MM.1S (cell line): ENCODE data around the gene POLL.
"Not testable (repeated sequence)": the region's sequence is repeated elsewhere in the genome, so short reads cannot be mapped to it uniquely, and the experiment has no call there.

Experiments used
- DNase-seq: peaks from one replicate; pipeline ENCODE4 v3.0.0-alpha.2; 2015
- H2AFZ ChIP-seq: fragments of 300-600 bp; sonication (generic); 2 replicates; pipeline ENCODE4 v1.6.0; 2016; ENCODE audit warnings: antibody characterized with exemption, low read length
- H3F3A ChIP-seq: fragments of 300-600 bp; sonication (generic); 2 replicates; pipeline ENCODE4 v1.6.1; 2016; ENCODE audit warnings: mild to moderate bottlenecking, antibody characterized with exemption, low read length, moderate library complexity, mixed read lengths; ENCODE audit not compliant: insufficient read depth
- H3K27ac ChIP-seq: fragments of 300-600 bp; sonication (generic); 2 replicates; pipeline ENCODE4 v1.5.1; 2016; ENCODE audit warnings: mild to moderate bottlenecking, low read length
- H3K27me3 ChIP-seq: fragments of 300-600 bp; sonication (generic); replicated peaks from 2 replicates; pipeline ENCODE4 v1.6.0; 2016; ENCODE audit warnings: low read length; ENCODE audit not compliant: insufficient read depth
- H3K36me3 ChIP-seq: fragments of 300-600 bp; sonication (generic); replicated peaks from 2 replicates; pipeline ENCODE4 v1.6.1; 2016; ENCODE audit warnings: mild to moderate bottlenecking, low read length, mixed read lengths; ENCODE audit not compliant: insufficient read depth
- H3K4me1 ChIP-seq: fragments of 300-600 bp; sonication (generic); 2 replicates; pipeline ENCODE4 v1.6.1; 2016; ENCODE audit warnings: low read length, mixed read lengths
- H3K4me2 ChIP-seq: fragments of 300-600 bp; sonication (generic); 2 replicates; pipeline ENCODE4 v1.6.0; 2016; ENCODE audit warnings: low read depth, low read length
- H3K4me3 ChIP-seq: fragments of 300-600 bp; sonication (generic); 2 replicates; pipeline ENCODE4 v1.5.1; 2016; ENCODE audit warnings: low read length, mixed read lengths
- H3K79me2 ChIP-seq: fragments of 300-600 bp; sonication (generic); 2 replicates; pipeline ENCODE4 v1.6.1; 2016; ENCODE audit warnings: mixed run types, low read length, mixed read lengths
- H3K9ac ChIP-seq: fragments of 300-600 bp; sonication (generic); 2 replicates; pipeline ENCODE4 v1.6.1; 2016; ENCODE audit warnings: low read length, mixed read lengths
- H3K9me2 ChIP-seq: fragments of 300-600 bp; sonication (generic); replicated peaks from 2 replicates; pipeline ENCODE4 v1.6.1; 2016; ENCODE audit warnings: mild to moderate bottlenecking, low read length, mixed read lengths; ENCODE audit not compliant: insufficient read depth
- H3K9me3 ChIP-seq: fragments of 300-600 bp; sonication (generic); replicated peaks from 2 replicates; pipeline ENCODE4 v1.6.1; 2016; ENCODE audit warnings: mild to moderate bottlenecking, low read length, mixed read lengths; ENCODE audit not compliant: insufficient read depth
- H4K20me1 ChIP-seq: fragments of 300-600 bp; sonication (generic); 2 replicates; pipeline ENCODE4 v1.6.1; 2016; ENCODE audit warnings: mild to moderate bottlenecking, low read length, moderate library complexity, mixed read lengths; ENCODE audit not compliant: insufficient read depth
- CTCF ChIP-seq: fragments of 300-600 bp; sonication (generic); IDR thresholded peaks from 2 replicates; pipeline ENCODE4 v1.5.1; 2016; ENCODE audit warnings: antibody characterized with exemption, low read length, mixed read lengths
- EZH2 ChIP-seq: fragments of 300-600 bp; sonication (generic); optimal IDR thresholded peaks from 2 replicates; pipeline ENCODE3; 2017; ENCODE audit warnings: low read depth, mild to moderate bottlenecking, antibody characterized with exemption, low read length, mixed read lengths
- EZH2phosphoT487 ChIP-seq: fragments of 300-600 bp; sonication (generic); IDR thresholded peaks from 2 replicates; pipeline ENCODE4 v1.6.1; 2018; ENCODE audit warnings: antibody characterized with exemption, low read length

The POLL gene

GRCh38 chr10:101601541-101601940 lies 13.5 kb upstream of the POLL start:
- Histone ChIP-seq H3K9ac (no peak overlapping the region), H3K36me3 (no peaks in the 10 kb centered on the region), H3K27ac (no peak overlapping the region), H3K79me2 (no peaks in the 10 kb centered on the region), H3K9me2 (no peaks in the 10 kb centered on the region), H3K4me1 (no peaks in the 10 kb centered on the region), H3K4me3 (no peak overlapping the region), H3F3A (no peaks in the 10 kb centered on the region), H3K27me3 (no peaks in the 10 kb centered on the region), H3K9me3 (no peaks in the 10 kb centered on the region), H2AFZ (no peak overlapping the region), H4K20me1 (no peaks in the 10 kb centered on the region), H3K4me2 (no peak overlapping the region)
- TF ChIP-seq CTCF: no peak
- no peak for TF ChIP-seq EZH2
- TF ChIP-seq EZH2phosphoT487: no peak
- no peak for DNase-seq

GRCh38 chr10:101597091-101597900 lies 9.2 kb upstream of the POLL start:
- no peak overlapping the region for H3K27ac ChIP-seq
- H3K9me3 ChIP-seq: no peaks in the 10 kb centered on the region
- H4K20me1 ChIP-seq: no peaks in the 10 kb centered on the region
- H3K4me1 ChIP-seq: 0 out of 2 replicates have a peak, but pooled peaks cover 8% of the 10 kb centered on the region
- H3K9ac ChIP-seq: no peak overlapping the region
- no peak overlapping the region for H3K4me3 ChIP-seq
- H3K27me3 ChIP-seq: no peaks in the 10 kb centered on the region
- H3K79me2 ChIP-seq: no peaks in the 10 kb centered on the region
- no peaks in the 10 kb centered on the region for H3K9me2 ChIP-seq
- TF ChIP-seq EZH2 (no peak), CTCF (no peak), EZH2phosphoT487 (no peak)
- H3K36me3 ChIP-seq: no peaks in the 10 kb centered on the region
- H3K4me2 ChIP-seq: no peak overlapping the region
- no peak for DNase-seq
- H2AFZ ChIP-seq: no peak overlapping the region
- no peaks in the 10 kb centered on the region for H3F3A ChIP-seq

GRCh38 chr10:101595591-101596433 lies 7.8 kb upstream of the POLL start:
- Histone ChIP-seq H3K4me3 (no peak overlapping the region), H3K4me1 (0 out of 2 replicates have a peak, but pooled peaks cover 8% of the 10 kb centered on the region), H3K9me3 (no peaks in the 10 kb centered on the region), H3K27me3 (no peaks in the 10 kb centered on the region), H4K20me1 (no peaks in the 10 kb centered on the region), H3K79me2 (no peaks in the 10 kb centered on the region), H2AFZ (no peak overlapping the region), H3K9ac (no peak overlapping the region), H3F3A (no peaks in the 10 kb centered on the region), H3K9me2 (no peaks in the 10 kb centered on the region), H3K4me2 (no peak overlapping the region), H3K27ac (no peak overlapping the region), H3K36me3 (no peaks in the 10 kb centered on the region)
- DNase-seq: no peak
- no peak for TF ChIP-seq CTCF
- TF ChIP-seq EZH2phosphoT487: no peak
- no peak for TF ChIP-seq EZH2

- H3K4me1 ChIP-seq: peaks cover 14% of the 10 kb centered on the region
- not testable (repeated sequence) for H3K36me3 ChIP-seq, H3K9me2 ChIP-seq, H3F3A ChIP-seq, H3K27ac ChIP-seq, H3K9me3 ChIP-seq, H3K9ac ChIP-seq, H3K4me2 ChIP-seq, H3K27me3 ChIP-seq, H3K4me3 ChIP-seq, H2AFZ ChIP-seq, H3K79me2 ChIP-seq, H4K20me1 ChIP-seq, DNase-seq
These were observed 5.3 kb upstream of the POLL start for GRCh38 chr10:101593331-101593730.
